H9 (cell line): ENCODE measurements around the gene PTPRN2. TPM values are rescaled to one million over a fixed set of nuclear protein-coding genes. Genes with fewer than 3 reads are reported as not detected.

ENCODE experiments used
- DNase-seq: peaks from one replicate; pipeline ENCODE4 v3.0.0-alpha.2; 2017
- H2AFZ ChIP-seq: one replicate; pipeline ENCODE4 v1.6.1; 2013; ENCODE audit warnings: mild to moderate bottlenecking, low read length, control low read depth, moderate library complexity
- H2AK5ac ChIP-seq: 2 replicates; pipeline ENCODE4 v1.6.1; 2013; ENCODE audit warnings: low read length, control low read depth, mixed read lengths; ENCODE audit not compliant: insufficient read length
- H2BK120ac ChIP-seq: one replicate; pipeline ENCODE4 v1.6.1; 2013; ENCODE audit warnings: low read depth, mild to moderate bottlenecking, low read length, control low read depth, inconsistent platforms; ENCODE audit not compliant: poor library complexity, severe bottlenecking
- H2BK12ac ChIP-seq: 2 replicates; pipeline ENCODE4 v1.6.1; 2013; ENCODE audit warnings: low read length, control low read depth, mixed read lengths, low read depth; ENCODE audit not compliant: insufficient read length
- H2BK15ac ChIP-seq: 2 replicates; pipeline ENCODE4 v1.6.1; 2013; ENCODE audit warnings: low read depth, low read length, control low read depth
- H2BK20ac ChIP-seq: one replicate; pipeline ENCODE4 v1.6.1; 2013; ENCODE audit warnings: low read depth, mild to moderate bottlenecking, low read length, control low read depth, inconsistent platforms; ENCODE audit not compliant: poor library complexity, severe bottlenecking
- H2BK5ac ChIP-seq: 2 replicates; pipeline ENCODE4 v1.6.1; 2013; ENCODE audit warnings: low read length, control low read depth, mixed read lengths; ENCODE audit not compliant: insufficient read length
- H3K14ac ChIP-seq: 2 replicates; pipeline ENCODE4 v1.6.1; 2013; ENCODE audit warnings: low read length, control low read depth; ENCODE audit not compliant: insufficient read depth
- H3K18ac ChIP-seq: 2 replicates; pipeline ENCODE4 v1.6.1; 2013; ENCODE audit warnings: low read depth, mild to moderate bottlenecking, mixed read lengths, low read length, control low read depth; ENCODE audit not compliant: insufficient read length
- H3K23ac ChIP-seq: 2 replicates; pipeline ENCODE4 v1.6.1; 2013; ENCODE audit warnings: low read length, control low read depth, mixed read lengths, low read depth; ENCODE audit not compliant: insufficient read length
- H3K23me2 ChIP-seq: 2 replicates; pipeline ENCODE4 v1.6.1; 2013; ENCODE audit warnings: low read depth, mild to moderate bottlenecking, mixed read lengths, low read length, control low read depth; ENCODE audit not compliant: insufficient read length, poor library complexity, severe bottlenecking
- H3K27ac ChIP-seq: 2 replicates; pipeline ENCODE4 v1.5.1; 2013; ENCODE audit warnings: low read length, control low read depth, mixed read lengths, low read depth; ENCODE audit not compliant: insufficient read length
- H3K27me3 ChIP-seq: 2 replicates; pipeline ENCODE4 v1.6.1; 2013; ENCODE audit warnings: low read length, control low read depth, inconsistent platforms; ENCODE audit not compliant: insufficient read depth
- H3K4ac ChIP-seq: 2 replicates; pipeline ENCODE4 v1.6.1; 2013; ENCODE audit warnings: low read depth, mild to moderate bottlenecking, control low read depth, inconsistent platforms, low read length, moderate library complexity
- H3K4me1 ChIP-seq: 2 replicates; pipeline ENCODE4 v1.6.1; 2013; ENCODE audit warnings: low read length, control low read depth, inconsistent platforms; ENCODE audit not compliant: insufficient read depth
- H3K4me2 ChIP-seq: 2 replicates; pipeline ENCODE4 v1.6.1; 2013; ENCODE audit warnings: low read length, control low read depth, mixed read lengths; ENCODE audit not compliant: insufficient read length, insufficient read depth
- H3K56ac ChIP-seq: 2 replicates; pipeline ENCODE4 v1.6.1; 2013; ENCODE audit warnings: low read depth, mild to moderate bottlenecking, mixed read lengths, low read length, control low read depth; ENCODE audit not compliant: insufficient read length
- H3K79me1 ChIP-seq: 2 replicates; pipeline ENCODE4 v1.6.1; 2013; ENCODE audit warnings: low read depth, mild to moderate bottlenecking, moderate library complexity, low read length, control low read depth, inconsistent platforms; ENCODE audit not compliant: insufficient read depth, poor library complexity, severe bottlenecking
- H3K79me2 ChIP-seq: 2 replicates; pipeline ENCODE4 v1.6.1; 2013; ENCODE audit warnings: low read length, control low read depth, inconsistent platforms; ENCODE audit not compliant: insufficient read depth
- H3K9ac ChIP-seq: 2 replicates; pipeline ENCODE4 v1.6.1; 2013; ENCODE audit warnings: low read length, control low read depth, mixed read lengths; ENCODE audit not compliant: insufficient read length; ENCODE audit errors: extremely low read depth
- H3K9me3 ChIP-seq: one replicate; pipeline ENCODE4 v1.6.1; 2013; ENCODE audit warnings: low read depth, low read length, inconsistent platforms; ENCODE audit not compliant: control insufficient read depth
- H3T11ph ChIP-seq: one replicate; pipeline ENCODE4 v1.6.1; 2013; ENCODE audit warnings: mild to moderate bottlenecking, low read length, control low read depth, inconsistent platforms
- H4K20me1 ChIP-seq: one replicate; pipeline ENCODE4 v1.6.1; 2013; ENCODE audit not compliant: control insufficient read depth, insufficient read length, insufficient read depth
- H4K5ac ChIP-seq: 2 replicates; pipeline ENCODE4 v1.6.1; 2013; ENCODE audit warnings: low read depth, mild to moderate bottlenecking, mixed read lengths, low read length, control low read depth; ENCODE audit not compliant: insufficient read length
- H4K8ac ChIP-seq: replicated peaks from 2 replicates; pipeline ENCODE4 v1.6.1; 2013; ENCODE audit warnings: low read length, control low read depth, mixed read lengths, low read depth; ENCODE audit not compliant: insufficient read length
- H4K91ac ChIP-seq: 2 replicates; pipeline ENCODE4 v1.6.1; 2013; ENCODE audit warnings: low read depth, mild to moderate bottlenecking, moderate library complexity, mixed read lengths, low read length, control low read depth; ENCODE audit not compliant: insufficient read length
- H3K27ac Mint-ChIP-seq, 3 experiments: 2 replicates in 2 of 3; 3 replicates in 1 of 3; pipeline ENCODE4 v1.8.0; 2020 to 2021; ENCODE audit warnings: mixed read lengths in 3 of 3, mild to moderate bottlenecking in 1 of 3, moderate library complexity in 1 of 3
- H3K27me3 Mint-ChIP-seq: 2 replicates; pipeline ENCODE4 v1.8.0; 2021; ENCODE audit warnings: low read depth, mild to moderate bottlenecking, moderate library complexity, mixed read lengths
- H3K36me3 Mint-ChIP-seq, 3 experiments: 2 replicates in 2 of 3; 3 replicates in 1 of 3; pipeline ENCODE4 v1.8.0; 2020 to 2021; ENCODE audit warnings: low read depth in 3 of 3, mixed read lengths in 3 of 3; ENCODE audit not compliant: insufficient read depth in 1 of 3
- H3K4me1 Mint-ChIP-seq, 2 experiments: 2 replicates each; pipeline ENCODE4 v1.8.0; 2020; ENCODE audit warnings: mixed read lengths in 2 of 2
- H3K4me3 Mint-ChIP-seq, 2 experiments: 2 replicates in 1 of 2; 3 replicates in 1 of 2; pipeline ENCODE4 v1.8.0; 2020 to 2021; ENCODE audit warnings: mild to moderate bottlenecking in 2 of 2, mixed read lengths in 2 of 2, moderate library complexity in 1 of 2
- H3K9me3 Mint-ChIP-seq, 2 experiments: 2 replicates in 1 of 2; 3 replicates in 1 of 2; pipeline ENCODE4 v1.8.0; 2020; ENCODE audit warnings: mild to moderate bottlenecking in 2 of 2, mixed read lengths in 2 of 2, moderate library complexity in 1 of 2
- CTCF ChIP-seq: fragments of 200-600 bp; sonication (generic); conservative IDR thresholded peaks from 3 replicates; pipeline ENCODE4 v1.8.0; 2021; ENCODE audit warnings: antibody characterized with exemption, mild to moderate bottlenecking
- WGBS: extraction: QIAGEN DNeasy Blood & Tissue Kit; methylation state at CpG from one replicate; pipeline ENCODE4 v1.1.7; 2013; ENCODE audit warnings: missing lambda C conversion rate, low lambda C conversion rate, mixed read lengths; ENCODE audit not compliant: insufficient read length; ENCODE audit errors: extremely low coverage; 5-methylcytosine and 5-hydroxymethylcytosine counted together
- total RNA-seq: library from RNA; stranded (reverse); gene quantifications from 2 replicates; pipeline ENCODE4 v1.2.1, GENCODE V29; 2021

The PTPRN2 gene
- total RNA-seq, 1 experiment from 2014 or later: 5.2 TPM

- Histone ChIP-seq H3K4me2 (no peak overlapping the region), H3K4ac (no peak overlapping the region), H3K79me1 (no peaks in the 10 kb centered on the region), H3K23me2 (no peaks in the 10 kb centered on the region), H3K9ac (no peak overlapping the region), H2BK12ac (no peak overlapping the region), H2AFZ (no peak overlapping the region), H3T11ph (no peak overlapping the region), H2BK15ac (no peak overlapping the region), H4K20me1 (no peaks in the 10 kb centered on the region), H2BK20ac (no peak overlapping the region), H3K79me2 (no peaks in the 10 kb centered on the region), H3K56ac (no peak overlapping the region), H2BK5ac (no peak overlapping the region), H2BK120ac (no peak overlapping the region), H4K91ac (no peak overlapping the region), H2AK5ac (no peak overlapping the region), H3K18ac (no peak overlapping the region), H3K9me3 (no peaks in the 10 kb centered on the region), H3K27ac (no peak overlapping the region), H3K4me1 (no peaks in the 10 kb centered on the region), H4K5ac (no peak overlapping the region), H3K14ac (no peak overlapping the region), H3K23ac (no peak overlapping the region), H4K8ac (no peak overlapping the region), H3K27me3 (no peaks in the 10 kb centered on the region)
- Mint-ChIP-seq H3K4me1 (peaks cover 8 to 14% of the 10 kb centered on the region in 2 experiments), H3K9me3 (peaks cover under 1 to 3% of the 10 kb centered on the region in 2 experiments; a peak in 2 of 5 replicates), H3K27me3 (no peaks in the 10 kb centered on the region; the same call in 1 of the 2 replicates), H3K4me3 (no peak overlapping the region), H3K36me3 (peaks cover 0 to under 1% (median under 1%) of the 10 kb centered on the region in 3 experiments; a peak in 4 of 7 replicates), H3K27ac (no peak overlapping the region; a peak in 1 of 7 replicates)
- TF ChIP-seq CTCF: no peak
- DNase-seq: no peak
- WGBS: no CpG with 5 or more reads among the region's 22 CpGs
Observed at GRCh38 chr7:158430308-158431034, 157.2 kb downstream of the PTPRN2 start.
